Hematopoietic multipotent progenitor cell treated with erythropoietin and hydrocortisone succinate and interleukin-3 and kit ligand, for 15 days (in vitro differentiated cells): Measurements from ENCODE around the gene MMP12.
"Not testable (repeated sequence)": the region's sequence is repeated elsewhere in the genome, so short reads cannot be mapped to it uniquely, and the experiment has no call there.

Experiments used
- DNase-seq: peaks from one replicate; pipeline ENCODE4 v3.0.0-alpha.2; 2015; ENCODE audit warnings: low spot score

Gene MMP12

GRCh38 chr11:102874852-102875251, at the start of gene MMP12:
MMP12 (minus strand) TSS chr11:102874982; CDS start chr11:102874937, 45 bp downstream.
- no peak for DNase-seq

- DNase-seq = no peak
Measured at GRCh38 chr11:102921587-102922220, 46.9 kb upstream of the MMP12 start.

DNA sequence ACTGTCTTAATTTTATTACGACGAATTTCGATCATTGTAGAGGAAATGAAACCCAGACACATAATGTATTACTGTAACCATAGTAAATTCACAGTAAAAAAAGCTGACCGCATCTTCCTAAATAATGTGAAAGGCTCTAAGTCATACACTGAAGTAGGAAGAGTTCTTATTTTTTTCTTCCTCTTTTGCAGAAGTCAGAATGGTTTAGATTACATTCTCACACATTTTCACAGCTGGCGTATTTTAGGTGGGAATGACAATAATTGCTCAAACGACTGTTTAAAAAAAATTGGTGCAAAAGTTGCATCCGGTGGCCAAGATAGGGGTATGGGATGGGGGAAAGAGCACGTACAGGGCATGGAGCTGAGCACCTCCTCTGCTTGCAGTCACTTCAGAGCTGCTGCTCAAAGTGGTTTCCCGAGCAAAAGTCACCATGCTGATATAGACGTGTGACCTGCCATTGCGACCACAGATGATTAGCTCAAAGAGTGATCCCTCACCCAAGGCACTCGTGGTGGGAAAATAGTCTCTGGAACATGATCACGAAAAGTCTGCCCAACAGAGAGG, 45.4 kb upstream of the MMP12 start:
- no peak for DNase-seq

DNA sequence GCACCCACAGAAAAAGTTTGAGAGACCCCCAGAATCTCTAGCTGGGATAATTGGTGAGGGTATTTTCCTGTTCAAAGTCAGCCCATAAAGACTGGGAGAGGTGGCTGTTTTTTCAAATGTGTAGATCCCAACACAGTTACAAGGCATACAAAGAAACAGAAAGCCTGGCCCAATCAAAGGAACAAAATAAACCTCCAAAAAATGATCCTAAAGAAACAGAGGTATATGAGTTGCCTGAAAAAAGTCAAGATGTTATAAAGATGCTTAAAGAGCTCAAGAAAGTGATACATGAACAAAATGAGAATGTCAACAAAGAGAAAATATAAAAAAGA, 40.2 kb upstream of the MMP12 start:
- DNase-seq = no peak

DNA sequence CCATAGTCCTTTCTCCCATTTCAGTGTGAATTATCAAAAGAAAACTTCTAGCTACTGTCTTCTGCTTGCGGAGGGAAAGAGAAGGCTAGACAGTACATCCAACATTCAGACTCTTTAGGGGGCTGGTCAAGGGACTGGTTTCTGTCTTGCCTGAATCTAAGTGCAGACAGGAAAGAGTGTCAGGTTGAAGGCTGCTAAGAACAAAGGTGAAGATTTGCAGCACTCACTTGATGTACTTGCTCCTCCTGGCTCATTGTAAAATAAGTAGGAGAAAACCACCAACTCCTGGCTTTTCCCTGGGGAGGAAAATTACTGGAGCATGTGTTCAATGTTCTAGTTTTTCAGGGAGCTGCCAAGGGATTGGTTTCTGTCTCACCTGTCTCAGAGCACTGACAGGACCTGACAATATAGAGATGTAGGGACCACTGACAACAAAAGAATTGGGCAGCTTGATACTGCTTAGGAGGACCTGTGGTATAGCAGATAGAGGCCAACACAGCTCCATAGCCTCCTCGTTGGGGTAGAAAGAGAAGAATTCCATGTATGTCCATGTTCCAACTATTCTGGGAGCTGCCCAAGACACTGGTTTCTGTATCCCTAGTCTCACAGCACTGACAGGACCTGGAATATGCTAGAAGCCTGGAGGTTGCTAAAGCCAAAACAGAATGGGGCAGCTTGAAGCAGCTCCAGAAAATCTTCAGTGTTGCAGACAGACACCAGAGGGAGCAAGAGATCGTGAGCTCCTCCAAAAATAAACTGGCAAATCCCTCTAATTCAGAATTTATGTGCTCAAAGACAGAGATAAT, 39.7 kb upstream of the MMP12 start:
- no peak for DNase-seq

GRCh38 chr11:102912482-102912830, 37.7 kb upstream of the MMP12 start:
- DNase-seq = no peak

DNA sequence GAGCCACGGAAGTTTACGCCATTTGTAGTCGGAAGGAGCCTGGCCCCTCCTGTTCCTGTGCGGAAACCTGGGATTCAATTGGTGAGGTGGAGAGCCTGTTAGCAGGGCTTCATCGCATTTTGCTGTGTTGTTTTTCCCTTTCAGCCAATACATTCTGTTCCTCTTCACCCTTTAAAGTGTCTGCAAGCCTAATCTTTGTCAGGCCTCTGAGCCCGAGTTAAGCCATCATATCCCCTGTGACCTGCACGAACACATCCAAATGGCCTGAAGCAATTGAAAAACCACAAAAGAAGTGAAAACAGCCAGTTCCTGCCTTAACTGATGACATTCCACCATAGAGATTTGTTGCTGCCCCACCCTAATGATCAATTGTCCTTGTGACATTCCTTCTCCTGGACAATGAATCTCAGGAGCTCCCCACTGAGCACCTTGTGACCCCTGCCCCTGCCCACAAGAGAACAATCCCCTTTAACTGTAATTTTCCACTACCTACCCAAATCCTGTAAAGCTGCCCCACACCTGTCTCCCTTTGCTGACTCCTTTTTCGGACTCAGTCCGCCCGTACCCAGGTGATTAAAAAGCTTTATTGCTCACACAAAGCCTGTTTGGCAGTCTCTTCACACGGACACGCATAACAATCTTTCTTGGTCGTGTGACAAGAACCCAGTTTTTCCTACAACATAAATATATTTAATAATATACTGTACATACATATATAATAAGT, 37.1 kb upstream of the MMP12 start:
- DNase-seq = no peak

DNA sequence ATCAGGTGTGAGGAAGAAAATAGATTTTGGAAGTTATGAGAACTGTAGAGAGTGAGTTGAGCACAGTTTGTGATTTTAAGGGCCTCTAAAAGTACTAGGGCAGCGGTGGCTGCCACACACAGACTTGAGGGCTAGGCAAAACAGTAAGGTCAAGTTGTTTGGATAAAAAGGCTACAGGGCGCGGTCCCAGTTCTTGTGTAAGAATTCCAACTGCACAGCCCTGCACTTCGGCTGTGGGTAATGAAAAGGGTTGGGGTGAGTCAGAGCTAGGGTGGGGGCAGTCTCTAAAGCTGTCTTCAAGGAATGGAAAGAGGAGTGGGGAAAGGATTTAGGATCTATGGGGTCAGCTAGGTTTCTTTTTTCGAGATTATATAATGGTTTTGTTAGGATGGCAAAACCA, 31.1 kb upstream of the MMP12 start:
- DNase-seq = not testable (repeated sequence)

GRCh38 chr11:102903895-102904294, 29.1 kb upstream of the MMP12 start:
- DNase-seq = not testable (repeated sequence)

- DNase-seq = no peak
Measured at GRCh38 chr11:102900346-102900745, 25.6 kb upstream of the MMP12 start.

- DNase-seq = no peak
Measured at GRCh38 chr11:102891736-102892135, 17.0 kb upstream of the MMP12 start.

GRCh38 chr11:102886999-102887398, 12.2 kb upstream of the MMP12 start:
- no peak for DNase-seq

GRCh38 chr11:102883141-102883540, 8.4 kb upstream of the MMP12 start:
- DNase-seq = no peak

- no peak for DNase-seq
Measured at GRCh38 chr11:102882389-102883024, 7.7 kb upstream of the MMP12 start.

DNA sequence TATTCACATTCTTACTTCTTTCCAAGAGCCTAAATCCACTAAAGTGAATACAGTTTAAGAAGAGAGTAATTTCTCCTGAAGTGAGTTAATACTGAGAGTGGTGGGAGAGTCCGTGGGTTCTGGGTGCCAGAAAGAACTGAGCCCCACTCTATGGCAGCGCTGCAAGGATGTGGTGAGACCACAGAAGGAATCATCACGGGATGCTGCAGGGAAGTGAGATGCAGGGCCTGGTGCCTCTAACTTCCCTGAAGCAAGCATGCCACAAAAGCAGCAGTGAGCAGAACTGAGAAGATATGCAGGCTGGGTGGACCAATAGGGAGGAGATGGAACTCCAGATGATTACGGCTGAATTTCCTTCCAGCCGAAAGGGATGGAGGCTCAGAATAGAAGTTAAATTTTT, 5.0 kb upstream of the MMP12 start:
- DNase-seq = no peak

DNA sequence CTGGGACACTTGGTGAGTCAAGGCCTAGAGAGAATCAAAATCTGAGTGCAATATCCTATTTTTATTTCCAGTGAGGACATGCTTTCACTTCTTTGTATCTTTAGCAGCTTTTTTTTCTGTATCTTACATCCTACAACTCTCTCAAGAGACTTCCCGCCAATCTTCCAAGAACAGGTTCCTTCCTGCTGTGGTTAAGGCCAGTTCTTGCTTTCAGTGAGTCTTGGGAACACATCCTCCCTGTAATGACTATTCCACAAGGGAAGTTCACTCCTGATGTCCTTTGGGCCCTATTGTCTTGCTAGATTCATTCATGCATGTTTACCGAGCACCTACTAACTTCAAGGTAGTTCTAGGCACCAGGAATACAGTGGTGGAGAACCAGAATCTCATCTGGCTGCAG, 3.8 kb upstream of the MMP12 start:
- DNase-seq = no peak

DNA sequence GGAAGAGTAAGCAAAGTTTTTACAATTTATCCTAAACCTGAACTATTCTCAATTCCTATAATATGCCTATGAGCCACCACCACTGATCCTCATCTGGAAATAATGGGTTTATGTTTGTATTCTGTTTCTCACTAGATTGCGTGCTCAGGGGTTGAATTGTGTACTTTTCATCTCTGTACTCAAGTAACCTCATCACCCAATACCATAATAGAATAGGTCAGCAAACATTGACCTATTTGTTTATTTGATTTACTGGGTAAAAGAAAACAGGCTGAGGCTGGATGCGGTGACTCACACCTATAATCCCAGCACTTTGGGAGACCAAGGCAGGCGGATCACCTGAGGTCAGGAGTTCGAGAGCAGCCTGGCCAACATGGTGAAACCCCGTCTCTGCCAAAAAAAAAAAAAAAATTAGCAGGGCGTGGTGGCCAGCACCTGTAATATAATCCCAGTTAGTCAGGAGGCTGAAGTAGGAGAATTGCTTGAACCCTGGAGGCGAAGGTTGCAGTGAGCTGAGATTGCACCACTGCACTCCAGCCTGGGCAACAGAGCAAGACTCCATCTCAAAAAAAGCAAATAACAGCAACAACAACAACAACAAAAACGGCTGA, 5.3 kb downstream of the MMP12 start:
- DNase-seq = not testable (repeated sequence)

DNA sequence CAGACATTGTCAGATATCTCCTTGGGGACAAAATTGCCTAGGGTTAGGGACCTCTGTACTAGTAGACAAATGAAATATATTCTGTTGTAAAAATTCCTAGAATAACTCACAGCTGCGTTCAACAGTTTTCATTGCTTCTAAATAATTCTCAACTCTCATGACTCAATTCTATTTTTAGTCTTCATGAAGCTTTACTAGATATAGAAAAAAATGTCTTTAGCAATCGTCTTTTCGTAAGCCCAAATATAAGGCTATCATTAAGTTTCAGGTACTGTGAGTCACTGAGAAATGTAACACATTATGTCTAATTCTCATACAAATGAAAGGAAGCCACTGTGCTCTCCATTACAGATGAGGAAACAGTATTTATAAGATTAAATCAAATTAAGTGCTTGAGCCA, 6.4 kb downstream of the MMP12 start:
- DNase-seq = no peak

DNA sequence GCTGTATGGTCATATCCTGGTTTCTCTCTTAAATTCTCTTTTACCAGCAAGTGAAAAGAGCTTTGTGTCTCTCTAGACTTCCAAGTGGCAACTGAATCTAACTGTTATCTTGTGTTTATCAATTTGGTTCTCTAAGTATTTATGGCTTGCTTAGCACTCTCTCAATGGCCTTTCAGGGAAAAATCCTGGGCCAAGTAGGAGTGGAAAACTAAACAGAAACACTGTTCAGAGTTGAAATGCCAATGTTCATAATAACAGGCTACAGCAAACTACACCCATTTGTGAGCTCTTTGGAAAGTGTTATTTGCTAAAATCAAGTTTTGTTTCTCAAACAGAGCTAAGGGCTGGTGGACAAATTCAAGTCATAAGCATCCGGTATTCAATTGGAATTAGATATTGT, 10.1 kb downstream of the MMP12 start:
- no peak for DNase-seq

DNA sequence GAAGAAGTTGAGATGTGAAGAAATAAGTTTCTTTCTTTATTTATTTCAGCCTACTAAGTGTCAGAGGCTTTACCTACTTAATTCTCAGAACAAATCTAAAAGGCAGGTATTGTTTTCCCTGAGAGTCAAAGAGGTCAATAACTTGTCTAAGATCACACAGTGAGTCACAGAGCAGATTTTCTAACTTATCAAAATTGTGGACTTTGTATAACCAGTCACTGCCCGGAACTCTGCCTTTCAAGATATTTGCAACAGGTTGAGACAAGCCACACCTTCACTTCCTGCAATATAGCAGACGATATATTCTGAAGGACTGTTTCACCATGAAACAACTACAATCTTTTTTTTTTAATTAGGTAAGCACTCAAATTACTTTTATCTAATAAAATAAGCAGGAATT, 20.8 kb downstream of the MMP12 start:
- no peak for DNase-seq

DNA sequence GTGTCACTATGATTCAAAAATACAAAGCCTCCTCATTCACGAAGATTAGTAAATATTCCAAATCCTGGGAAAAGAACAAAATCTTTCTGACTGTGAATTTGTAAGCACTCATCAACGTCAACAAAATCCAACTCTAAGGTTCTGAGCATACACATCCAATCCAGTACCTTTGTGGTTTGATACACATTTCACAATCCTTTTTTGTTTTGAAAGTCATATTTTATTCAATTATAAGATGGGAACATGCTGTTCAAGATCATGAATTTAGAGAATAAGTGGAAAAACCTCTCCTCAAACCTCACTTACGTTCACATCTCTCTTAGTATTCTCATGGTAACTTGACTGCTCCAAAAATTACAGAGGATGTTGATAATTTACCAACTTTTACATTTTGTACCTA, 21.7 kb downstream of the MMP12 start:
- no peak for DNase-seq
